Calu3 (cell line): ENCODE measurements around the gene MRGPRF. TPM values are rescaled to one million over a fixed set of nuclear protein-coding genes. Genes with fewer than 3 reads are reported as not detected.
A peak's percentile ranks its signal among the peaks of the same experiment; 100 is the strongest.
"Not testable (repeated sequence)": the region's sequence is repeated elsewhere in the genome, so short reads cannot be mapped to it uniquely, and the experiment has no call there.

Source experiments
- BruUV-seq: library from RNA; stranded (reverse); fragments of 400-500 nt; replicated peaks from 2 replicates; lab custom pipeline; 2021; lab: Mats Ljungman, UMichigan
- CTCF ChIA-PET: fragments of 300-600 bp; sonication (Branson Sonifier 250); formaldehyde crosslinking; loops from one replicate; lab custom pipeline; 2022; ENCODE audit warnings: antibody characterized with exemption; lab: Charles Lee
- DNase-seq: peaks from one replicate; pipeline ENCODE4 v3.0.0; 2022
- H3K27ac Mint-ChIP-seq: one replicate; pipeline ENCODE4 v1.8.0; 2022; ENCODE audit warnings: mixed read lengths; ENCODE audit not compliant: unreplicated experiment
- H3K27me3 Mint-ChIP-seq: one replicate; pipeline ENCODE4 v1.8.0; 2022; ENCODE audit warnings: mixed read lengths; ENCODE audit not compliant: unreplicated experiment
- H3K36me3 Mint-ChIP-seq: one replicate; pipeline ENCODE4 v1.8.0; 2022; ENCODE audit warnings: mild to moderate bottlenecking, moderate library complexity, mixed read lengths; ENCODE audit not compliant: insufficient read depth, unreplicated experiment
- H3K4me1 Mint-ChIP-seq: one replicate; pipeline ENCODE4 v1.8.0; 2022; ENCODE audit warnings: mild to moderate bottlenecking, low read depth, mixed read lengths; ENCODE audit not compliant: unreplicated experiment
- H3K4me3 Mint-ChIP-seq: one replicate; pipeline ENCODE4 v1.8.0; 2022; ENCODE audit warnings: mild to moderate bottlenecking, low read depth, moderate library complexity, mixed read lengths; ENCODE audit not compliant: unreplicated experiment
- H3K9me3 Mint-ChIP-seq: one replicate; pipeline ENCODE4 v1.8.0; 2022; ENCODE audit warnings: low read depth, mixed read lengths; ENCODE audit not compliant: unreplicated experiment
- intact Hi-C: fragments of 100-400 bp; cut with micrococcal nuclease; formaldehyde crosslinking; loops from one replicate; pipeline ENCODE4 v1.10.0; 2022; ENCODE audit not compliant: unreplicated experiment
- total RNA-seq: library from RNA; stranded (reverse); gene quantifications from 2 replicates; pipeline ENCODE4 v1.2.3, GENCODE V29; 2022
- TF ChIP-seq, protein P1 (sequence below): fragments of 200-600 bp; IDR thresholded peaks from one replicate; pipeline ENCODE4 v1.8.0; 2022; ENCODE audit warnings: antibody characterized with exemption; ENCODE audit not compliant: unreplicated experiment

MRGPRF gene
- total RNA-seq, 1 experiment from 2014 or later: 0.14 TPM

DNA sequence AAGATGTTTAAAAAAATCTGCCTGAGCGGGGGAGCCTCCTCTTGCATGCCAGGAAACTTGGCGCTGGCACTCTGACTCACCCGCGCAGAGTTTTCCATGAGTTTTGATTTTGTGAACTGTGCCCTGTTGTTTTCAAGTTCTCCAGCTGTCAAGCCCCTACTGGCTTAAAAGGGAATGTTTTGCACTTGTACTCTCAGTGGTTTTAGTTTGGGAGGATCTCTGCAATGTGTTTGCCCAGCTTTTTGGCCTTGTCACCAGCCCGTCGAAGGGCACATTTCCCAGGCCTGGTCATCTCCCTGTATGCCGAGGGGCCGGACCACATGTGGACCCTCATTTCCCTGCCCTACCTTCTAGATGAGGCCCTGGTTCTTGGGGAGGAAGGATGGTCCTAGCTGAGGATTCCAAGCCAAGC is 12.2 kb downstream of the MRGPRF start:
- H3K9me3 Mint-ChIP-seq: no peaks in the 10 kb centered on the region
- DNase-seq: peak; percentile 43
- no peak overlapping the region for H3K27ac Mint-ChIP-seq
- intact Hi-C loops: no loop called here
- no peak overlapping the region for H3K4me3 Mint-ChIP-seq
- H3K4me1 Mint-ChIP-seq: no peaks in the 10 kb centered on the region
- H3K36me3 Mint-ChIP-seq: no peaks in the 10 kb centered on the region
- TF ChIP-seq, protein P1, sequence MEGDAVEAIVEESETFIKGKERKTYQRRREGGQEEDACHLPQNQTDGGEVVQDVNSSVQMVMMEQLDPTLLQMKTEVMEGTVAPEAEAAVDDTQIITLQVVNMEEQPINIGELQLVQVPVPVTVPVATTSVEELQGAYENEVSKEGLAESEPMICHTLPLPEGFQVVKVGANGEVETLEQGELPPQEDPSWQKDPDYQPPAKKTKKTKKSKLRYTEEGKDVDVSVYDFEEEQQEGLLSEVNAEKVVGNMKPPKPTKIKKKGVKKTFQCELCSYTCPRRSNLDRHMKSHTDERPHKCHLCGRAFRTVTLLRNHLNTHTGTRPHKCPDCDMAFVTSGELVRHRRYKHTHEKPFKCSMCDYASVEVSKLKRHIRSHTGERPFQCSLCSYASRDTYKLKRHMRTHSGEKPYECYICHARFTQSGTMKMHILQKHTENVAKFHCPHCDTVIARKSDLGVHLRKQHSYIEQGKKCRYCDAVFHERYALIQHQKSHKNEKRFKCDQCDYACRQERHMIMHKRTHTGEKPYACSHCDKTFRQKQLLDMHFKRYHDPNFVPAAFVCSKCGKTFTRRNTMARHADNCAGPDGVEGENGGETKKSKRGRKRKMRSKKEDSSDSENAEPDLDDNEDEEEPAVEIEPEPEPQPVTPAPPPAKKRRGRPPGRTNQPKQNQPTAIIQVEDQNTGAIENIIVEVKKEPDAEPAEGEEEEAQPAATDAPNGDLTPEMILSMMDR: peak; percentile 29
- CTCF ChIA-PET: no interaction called here
- peaks cover 37% of the 10 kb centered on the region for H3K27me3 Mint-ChIP-seq
- no TSS peak for BruUV-seq

DNA sequence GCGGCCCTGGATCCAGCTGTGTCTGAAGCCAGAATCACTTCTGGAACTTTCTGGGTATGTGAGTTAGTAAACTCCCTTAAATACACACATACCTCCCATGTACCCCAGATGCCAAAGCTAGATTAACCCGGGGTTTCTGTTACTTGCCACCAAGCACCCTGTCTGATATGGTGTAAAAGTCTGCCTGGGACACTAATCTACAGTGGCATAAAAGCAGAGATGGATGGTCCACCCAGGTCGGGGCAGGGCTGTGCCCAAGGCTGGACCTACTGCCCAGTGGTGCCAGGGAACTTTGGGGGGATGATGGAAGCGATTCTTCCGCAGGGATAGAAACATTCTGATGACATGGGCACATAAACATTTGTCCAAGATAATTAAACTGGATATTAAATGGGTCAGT is 12.7 kb downstream of the MRGPRF start:
- CTCF ChIA-PET: no interaction called here
- H3K27me3 Mint-ChIP-seq: peaks cover 37% of the 10 kb centered on the region
- TF ChIP-seq, protein P1: no peak
- no peak overlapping the region for H3K4me3 Mint-ChIP-seq
- no TSS peak for BruUV-seq
- H3K27ac Mint-ChIP-seq: no peak overlapping the region
- intact Hi-C loops: no loop called here
- no peaks in the 10 kb centered on the region for H3K4me1 Mint-ChIP-seq
- no peaks in the 10 kb centered on the region for H3K36me3 Mint-ChIP-seq
- H3K9me3 Mint-ChIP-seq: no peaks in the 10 kb centered on the region
- DNase-seq: no peak

DNA sequence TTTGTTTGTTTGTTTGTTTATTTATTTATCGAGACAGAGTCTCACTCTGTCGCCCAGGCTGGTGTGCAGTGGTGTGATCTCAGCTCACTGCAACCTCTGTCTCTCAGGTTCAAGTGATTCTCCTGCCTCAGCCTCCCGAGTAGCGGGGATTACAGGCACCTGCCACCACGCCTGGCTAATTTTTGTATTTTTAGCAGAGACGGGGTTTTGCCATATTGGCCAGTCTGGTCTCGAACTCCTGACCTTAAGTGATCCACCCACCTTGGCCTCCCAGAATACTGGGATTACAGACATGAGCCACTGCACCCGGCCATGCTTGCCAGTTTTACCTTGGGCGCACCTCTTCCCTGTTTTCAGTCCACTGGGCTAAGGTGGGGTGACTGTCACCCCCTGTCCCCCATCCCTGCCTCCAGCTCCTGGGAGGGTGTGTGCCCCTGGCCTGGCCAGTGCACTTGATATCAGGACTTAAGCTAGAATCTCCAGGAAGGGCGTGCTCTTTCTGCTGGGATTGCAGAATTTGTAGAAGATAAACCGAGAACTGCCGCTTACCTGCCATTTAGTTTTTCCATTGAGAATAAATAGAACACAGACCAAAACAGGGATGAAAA is 13.2 kb downstream of the MRGPRF start:
- CTCF ChIA-PET, H3K4me1 Mint-ChIP-seq, H3K4me3 Mint-ChIP-seq, intact Hi-C loops, DNase-seq, BruUV-seq, H3K9me3 Mint-ChIP-seq, H3K36me3 Mint-ChIP-seq, H3K27ac Mint-ChIP-seq: not testable (repeated sequence)
- H3K27me3 Mint-ChIP-seq: peaks cover 37% of the 10 kb centered on the region

DNA sequence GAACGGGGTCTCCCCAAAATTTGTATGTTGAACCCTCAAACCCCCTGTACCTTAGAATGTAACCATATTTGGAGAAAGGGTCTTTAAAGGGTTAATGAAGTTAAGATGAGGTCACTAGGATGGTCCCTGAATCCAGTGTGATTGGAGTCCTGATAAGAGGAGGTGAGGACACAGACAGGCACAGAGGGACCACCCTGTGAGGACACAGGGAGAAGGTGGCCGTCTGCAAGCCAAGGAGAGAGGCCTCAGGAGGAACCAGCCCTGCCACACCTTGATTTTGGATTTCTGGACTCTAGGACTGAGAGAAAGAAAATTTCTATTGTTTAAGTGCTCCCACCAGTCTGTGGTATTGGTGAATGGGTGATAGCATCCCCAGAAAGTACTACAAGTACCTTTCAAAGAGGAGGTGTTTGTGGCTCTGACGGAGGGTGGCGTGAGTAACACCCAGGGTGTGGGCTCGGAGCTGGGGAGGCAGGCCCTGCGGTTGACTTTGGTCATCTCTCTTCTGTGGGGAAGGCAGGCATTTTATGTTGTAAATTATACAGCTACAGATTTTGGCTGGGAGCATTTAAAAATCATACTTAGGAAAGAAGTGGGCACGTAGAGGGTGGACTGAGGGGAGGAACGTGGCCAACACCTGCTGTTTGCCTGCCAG is 13.8 kb downstream of the MRGPRF start:
- no peaks in the 10 kb centered on the region for H3K36me3 Mint-ChIP-seq
- H3K4me3 Mint-ChIP-seq: no peak overlapping the region
- H3K4me1 Mint-ChIP-seq: no peaks in the 10 kb centered on the region
- DNase-seq: no peak
- H3K27ac Mint-ChIP-seq: no peak overlapping the region
- CTCF ChIA-PET: no interaction called here
- no TSS peak for BruUV-seq
- TF ChIP-seq, protein P1: no peak
- intact Hi-C loops: no loop called here
- H3K9me3 Mint-ChIP-seq: no peaks in the 10 kb centered on the region
- H3K27me3 Mint-ChIP-seq: peaks cover 39% of the 10 kb centered on the region

DNA sequence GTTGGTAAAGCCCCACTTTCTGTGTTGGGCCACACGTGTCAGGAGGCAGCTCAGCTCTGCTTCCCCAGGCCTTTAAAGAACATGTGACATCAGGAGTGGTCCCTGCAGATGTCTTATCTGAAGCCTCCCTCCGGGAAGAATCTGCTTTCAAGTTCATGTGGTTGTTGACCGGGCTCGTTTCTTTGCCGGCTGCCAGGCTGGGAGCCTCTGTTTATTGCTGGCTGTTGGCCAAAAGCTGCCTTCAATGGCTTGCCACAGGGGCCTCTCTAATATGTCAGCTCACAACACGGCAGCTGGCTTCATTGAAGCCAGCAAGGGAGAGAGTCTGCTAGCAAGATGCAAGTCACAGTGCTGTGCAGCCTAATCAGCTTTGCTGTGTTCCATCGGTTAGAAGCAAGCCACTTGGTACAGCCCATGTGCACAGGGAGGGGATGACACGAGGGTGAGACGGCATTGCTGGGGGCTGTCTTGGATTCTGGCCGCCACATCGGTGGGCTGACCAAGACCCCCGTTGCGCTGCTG is 14.6 kb downstream of the MRGPRF start:
- no peak for DNase-seq
- no peaks in the 10 kb centered on the region for H3K9me3 Mint-ChIP-seq
- H3K27me3 Mint-ChIP-seq: peaks cover 40% of the 10 kb centered on the region
- intact Hi-C loops: no loop called here
- no peaks in the 10 kb centered on the region for H3K4me1 Mint-ChIP-seq
- TF ChIP-seq, protein P1: no peak
- H3K27ac Mint-ChIP-seq: no peak overlapping the region
- no peaks in the 10 kb centered on the region for H3K36me3 Mint-ChIP-seq
- CTCF ChIA-PET: no interaction called here
- H3K4me3 Mint-ChIP-seq: no peak overlapping the region
- no TSS peak for BruUV-seq
